CD4-positive, alpha-beta memory T cell (primary cell): ENCODE data around the gene PDE8A. TPM values are rescaled to one million over a fixed set of nuclear protein-coding genes. Genes with fewer than 3 reads are reported as not detected.
"Not testable (repeated sequence)": the region's sequence is repeated elsewhere in the genome, so short reads cannot be mapped to it uniquely, and the experiment has no call there.

Experiments
- CTCF ChIA-PET: fragments of 350-600 bp; sonication (Branson Sonifier 250); formaldehyde crosslinking; loops from one replicate; lab custom pipeline; 2021; ENCODE audit warnings: inconsistent platforms; ENCODE audit not compliant: partially characterized antibody; lab: Charles Lee
- POLR2A ChIA-PET: fragments of 350-600 bp; sonication (Branson Sonifier 250); formaldehyde crosslinking; loops from one replicate; lab custom pipeline; 2021; ENCODE audit not compliant: partially characterized antibody; lab: Charles Lee
- DNase-seq, 5 donors: peaks; one replicate each; pipeline versions ENCODE4 v3.0.0 to v3.0.0-alpha.2; 2020 to 2022; ENCODE audit warnings: mixed read lengths in 1 of 5
- H3K27ac ChIP-seq: one replicate; pipeline ENCODE4 v1.7.0; 2013; ENCODE audit warnings: low read depth, low read length
- H3K27me3 ChIP-seq: 2 replicates; pipeline ENCODE4 v1.7.0; 2013; ENCODE audit warnings: mild to moderate bottlenecking, low read length, moderate library complexity; ENCODE audit not compliant: insufficient read depth
- H3K36me3 ChIP-seq: 2 replicates; pipeline ENCODE4 v1.7.0; 2013; ENCODE audit warnings: mild to moderate bottlenecking, low read length, moderate library complexity; ENCODE audit not compliant: insufficient read depth
- H3K4me1 ChIP-seq: 2 replicates; pipeline ENCODE4 v1.7.0; 2013; ENCODE audit warnings: mild to moderate bottlenecking, low read length, moderate library complexity; ENCODE audit not compliant: insufficient read depth
- H3K4me3 ChIP-seq, 2 donors: one replicate each; pipeline ENCODE4 v1.7.0; 2013; ENCODE audit warnings: low read length in 2 of 2, mild to moderate bottlenecking in 1 of 2
- H3K9me3 ChIP-seq, 2 donors: one replicate each; pipeline ENCODE4 v1.7.0; 2013; ENCODE audit warnings: low read length in 2 of 2, control low read depth in 1 of 2; ENCODE audit not compliant: control insufficient read depth in 1 of 2
- H3K27ac Mint-ChIP-seq, 7 donors: one replicate each; pipeline ENCODE4 v1.8.0; 2020 to 2021; ENCODE audit warnings: mixed read lengths in 7 of 7, mild to moderate bottlenecking in 6 of 7, inconsistent platforms in 3 of 7, moderate library complexity in 3 of 7
- H3K27me3 Mint-ChIP-seq, 2 donors: one replicate each; pipeline ENCODE4 v1.8.0; 2020 to 2021; ENCODE audit warnings: mixed read lengths in 2 of 2
- H3K36me3 Mint-ChIP-seq, 2 donors: one replicate each; pipeline ENCODE4 v1.8.0; 2020 to 2021; ENCODE audit warnings: mixed read lengths in 2 of 2, inconsistent platforms in 1 of 2, mild to moderate bottlenecking in 1 of 2
- H3K4me1 Mint-ChIP-seq, 4 donors: one replicate each; pipeline ENCODE4 v1.8.0; 2020 to 2021; ENCODE audit warnings: mixed read lengths in 4 of 4, mild to moderate bottlenecking in 1 of 4
- H3K4me3 Mint-ChIP-seq, 8 donors: one replicate each; pipeline ENCODE4 v1.8.0; 2020 to 2021; ENCODE audit warnings: mixed read lengths in 8 of 8, mild to moderate bottlenecking in 7 of 8, moderate library complexity in 6 of 8, inconsistent platforms in 3 of 8
- H3K9me3 Mint-ChIP-seq, 8 donors: one replicate each; pipeline ENCODE4 v1.8.0; 2020 to 2021; ENCODE audit warnings: mixed read lengths in 8 of 8, mild to moderate bottlenecking in 5 of 8, inconsistent platforms in 3 of 8, moderate library complexity in 1 of 8
- intact Hi-C: fragments of 100-400 bp; cut with micrococcal nuclease; formaldehyde crosslinking; loops from one replicate; pipeline ENCODE4 v1.15.1; 2023
- polyA plus RNA-seq, 2 donors: library from polyadenylated mRNA; unstranded; fragments of 300-500 nt; fragmentation: Illumina TruSeq; gene quantifications; one replicate each; pipeline ENCODE4 v1.2.3, GENCODE V29; 2021
- total RNA-seq, 2 experiments: library from RNA; stranded (reverse); gene quantifications; one replicate each; pipeline ENCODE4 v1.2.3, GENCODE V29; 2021

PDE8A gene
- total and polyA plus RNA-seq, 4 experiments from 2014 or later: 1.9 to 41.3 (median 22.4) TPM

GRCh38 chr15:85188171-85188577 lies 206.5 kb downstream of the PDE8A start:
- H3K27ac ChIP-seq, intact Hi-C loops, DNase-seq, H3K27me3 ChIP-seq, H3K36me3 Mint-ChIP-seq, H3K9me3 Mint-ChIP-seq, H3K27ac Mint-ChIP-seq, H3K4me1 ChIP-seq, H3K36me3 ChIP-seq, CTCF ChIA-PET, H3K4me1 Mint-ChIP-seq, H3K27me3 Mint-ChIP-seq, POLR2A ChIA-PET, H3K4me3 Mint-ChIP-seq, H3K4me3 ChIP-seq, H3K9me3 ChIP-seq: not testable (repeated sequence)

Other genes with a start within 250 kb of the PDE8A start
- 10 to 100 TPM; 40.8 to 42.6 TPM for gene ZNF592, start 233.3 kb upstream of the PDE8A start, total RNA-seq
- 10 to 100 TPM in 1 of 2 donors, 1 to 10 TPM in 1; 1.7 to 13.5 TPM for gene ZNF592, start 233.3 kb upstream of the PDE8A start, polyA plus RNA-seq
- gene ALPK3, start 164.5 kb upstream of the PDE8A start, total RNA-seq: under 1 TPM; 0.26 to 0.58 TPM
- gene ALPK3, start 164.5 kb upstream of the PDE8A start, polyA plus RNA-seq: under 1 TPM in 1 of 2 donors, not detected in 1; 0.01 TPM
- gene SLC28A1, start 97.2 kb upstream of the PDE8A start, total RNA-seq: not detected
- not detected for gene SLC28A1, start 97.2 kb upstream of the PDE8A start, polyA plus RNA-seq